GM21390 (cell line): ENCODE measurements around the gene LRMDA.

Source experiments
- ATAC-seq: cut with Tn5 transposase; IDR thresholded peaks from one replicate; pipeline ENCODE4 v1.9.1; 2021; ENCODE audit not compliant: unreplicated experiment

Gene LRMDA

DNA sequence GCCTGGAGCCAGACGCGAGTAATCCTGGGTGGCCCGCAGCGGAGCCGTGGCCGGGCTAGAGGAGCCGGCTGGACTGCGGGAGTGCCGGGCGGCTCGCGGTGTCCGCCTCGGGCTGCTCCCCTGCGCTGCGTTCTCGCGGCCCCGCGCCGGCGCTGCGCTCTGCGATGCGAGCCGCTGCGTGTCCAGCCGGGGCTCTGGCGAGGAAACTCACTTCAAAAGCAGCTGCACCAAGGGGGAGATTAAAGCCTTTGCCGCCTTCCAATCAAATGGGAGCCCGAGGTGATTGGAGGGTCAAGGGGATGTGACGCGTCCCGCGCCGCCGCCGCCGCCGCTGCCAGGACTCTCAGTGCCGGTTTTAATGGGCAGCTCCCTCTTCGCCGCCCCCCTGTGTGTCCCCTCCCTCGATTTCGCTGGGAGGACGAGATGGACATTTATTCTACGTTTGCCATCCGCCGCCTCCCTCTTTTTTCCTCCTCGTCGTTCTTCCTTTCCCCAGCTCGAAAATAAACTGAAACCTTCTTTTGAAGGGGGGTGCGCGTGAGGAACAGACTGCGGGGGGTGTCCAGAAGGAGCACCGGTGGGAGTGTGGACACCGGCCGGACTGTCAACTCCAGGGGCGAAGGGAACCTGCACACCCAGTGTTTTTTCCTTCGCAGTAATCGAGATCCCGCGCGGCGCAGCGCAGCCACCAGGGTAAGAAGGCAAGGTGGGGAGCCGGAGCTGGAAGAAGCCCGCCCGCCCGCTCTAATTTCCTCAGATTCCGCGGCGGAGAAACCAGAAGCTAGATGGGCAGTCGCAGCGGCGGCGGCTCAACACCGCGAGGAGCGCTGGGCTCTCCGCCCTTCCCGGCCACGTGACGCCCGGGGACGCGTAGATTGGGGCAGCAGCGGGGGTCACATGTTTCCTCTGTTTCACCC is 29.6 kb upstream of the LRMDA start, which contains the start of gene ZNF503:
Gene ZNF503 (minus strand): TSS at position 196 of the 917 bp plus-strand sequence. CDS start 345 bp downstream, outside the sequence.
- ATAC-seq: peak; percentile 50

- no peak for ATAC-seq
Observed at GRCh38 chr10:75402486-75403143, 28.8 kb upstream of the LRMDA start.

DNA sequence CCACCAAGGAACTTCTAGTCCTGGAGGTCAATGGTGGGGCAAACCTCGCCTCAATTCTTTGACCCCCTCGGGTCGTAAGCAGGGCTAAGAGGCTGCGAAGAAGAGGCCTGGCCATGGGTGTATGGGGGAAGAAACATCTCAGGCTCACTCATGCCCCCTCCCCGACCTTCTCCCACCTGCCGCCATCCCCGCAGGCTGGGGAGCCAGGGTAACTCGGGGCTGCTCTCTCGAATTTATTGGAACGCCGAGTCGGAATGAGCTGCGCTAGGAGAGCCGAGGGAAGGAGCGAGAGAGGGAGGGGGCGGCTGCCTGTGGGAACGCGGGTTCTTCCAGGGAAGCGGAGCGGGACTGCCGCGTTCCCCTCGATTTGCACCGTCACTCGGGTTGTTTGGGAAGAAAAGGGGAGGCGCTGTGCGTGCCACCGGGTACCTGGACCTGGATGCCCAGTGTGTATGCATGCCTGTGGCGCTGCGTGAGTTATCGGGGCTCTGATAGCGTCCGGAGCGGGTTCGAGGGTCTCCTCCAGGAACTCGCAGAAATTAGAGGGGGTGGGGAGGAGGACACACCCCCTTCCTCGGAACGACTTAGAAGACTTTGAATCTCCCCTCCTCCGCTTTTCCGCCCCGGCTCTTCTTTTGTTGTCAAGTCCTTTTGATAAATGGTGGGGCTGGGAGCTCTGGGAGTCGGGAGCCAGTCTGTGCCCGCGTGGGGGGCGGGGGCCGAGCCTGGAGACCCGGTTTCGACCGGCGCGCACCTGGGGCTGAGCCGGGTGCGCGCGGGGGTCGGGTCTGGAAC is 28.1 kb upstream of the LRMDA start:
- no peak for ATAC-seq

- no peak for ATAC-seq
Observed at GRCh38 chr10:75403939-75404814, 27.2 kb upstream of the LRMDA start.

DNA sequence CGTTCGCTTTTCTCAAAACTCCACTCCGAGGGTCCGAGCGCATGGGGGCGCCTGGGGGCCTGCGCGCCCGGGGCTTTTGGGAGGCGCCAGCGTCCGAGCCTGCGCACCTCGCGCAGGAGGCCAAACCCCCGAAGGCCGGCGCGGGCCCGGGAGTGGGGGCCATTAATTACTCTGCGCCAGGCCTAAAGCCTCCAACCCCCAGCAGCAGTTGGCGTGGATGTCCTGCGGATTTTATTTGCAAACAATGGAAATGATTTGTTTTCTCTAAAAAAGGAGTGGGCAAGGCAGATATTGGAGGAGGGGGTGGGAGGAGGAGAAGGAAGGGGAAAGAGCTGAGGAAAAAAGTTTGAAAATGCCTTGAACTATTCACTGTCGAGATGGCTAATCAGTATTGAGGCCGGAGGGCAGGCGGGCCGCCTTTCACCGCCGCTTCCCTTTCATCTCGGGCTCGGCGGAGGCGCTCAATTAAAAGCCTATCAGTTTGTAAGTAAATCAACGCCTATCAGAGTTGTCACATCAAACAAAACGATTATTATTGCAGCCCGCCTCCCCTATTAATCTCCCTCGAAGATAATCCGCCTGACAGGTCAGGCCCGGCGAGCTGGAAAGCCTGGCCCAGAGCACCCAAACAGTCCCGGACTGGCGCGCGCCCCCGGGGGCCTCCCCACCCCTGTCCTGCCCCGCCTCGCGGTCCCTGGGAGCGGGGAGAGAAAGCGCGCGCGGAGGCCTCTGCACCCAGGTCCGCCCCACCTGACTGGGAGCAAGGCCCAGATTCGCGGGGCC is 26.4 kb upstream of the LRMDA start:
- no peak for ATAC-seq

DNA sequence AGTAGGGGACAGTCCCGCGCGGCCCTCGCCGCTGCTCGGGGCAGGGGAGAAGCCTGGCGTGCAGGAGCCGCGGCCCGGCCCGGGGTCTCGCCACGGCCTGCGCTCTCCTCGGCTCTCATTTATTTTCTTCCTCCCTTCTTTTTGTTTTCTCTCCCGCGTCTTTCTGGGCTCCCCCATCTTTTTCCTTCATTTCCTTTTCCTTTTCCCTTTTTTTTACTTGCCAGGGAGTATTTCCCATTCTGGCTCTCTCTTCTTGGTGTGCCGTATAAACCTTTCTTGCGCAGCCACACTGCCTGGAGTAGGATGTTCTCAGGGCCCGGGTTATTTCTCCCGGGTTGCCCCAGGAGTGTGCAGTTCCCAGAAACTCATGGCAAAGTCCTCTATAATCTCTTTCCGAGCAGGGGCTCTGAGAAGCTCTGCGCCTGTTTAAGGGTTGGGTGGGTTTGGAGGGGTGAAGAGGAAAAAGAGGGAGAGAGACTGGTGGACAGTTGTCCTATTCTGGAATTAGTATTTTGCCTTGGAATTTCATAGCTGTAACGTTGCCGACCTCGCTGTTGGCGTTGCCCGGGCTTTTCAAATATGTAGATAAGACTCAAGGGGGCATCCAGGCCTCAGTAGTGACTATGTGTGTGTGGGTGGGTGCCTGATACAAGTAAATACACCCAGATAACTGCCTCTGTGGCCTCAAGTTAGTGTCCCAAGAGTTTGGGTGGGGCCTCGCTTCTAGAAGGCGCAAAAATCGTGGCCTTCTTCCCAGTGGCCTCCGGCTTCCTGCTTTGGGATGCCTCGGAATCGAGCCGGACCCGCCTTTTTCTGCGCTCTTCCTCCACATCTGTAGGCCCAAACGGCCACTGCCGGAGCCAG is 25.6 kb upstream of the LRMDA start:
- ATAC-seq: no peak

DNA sequence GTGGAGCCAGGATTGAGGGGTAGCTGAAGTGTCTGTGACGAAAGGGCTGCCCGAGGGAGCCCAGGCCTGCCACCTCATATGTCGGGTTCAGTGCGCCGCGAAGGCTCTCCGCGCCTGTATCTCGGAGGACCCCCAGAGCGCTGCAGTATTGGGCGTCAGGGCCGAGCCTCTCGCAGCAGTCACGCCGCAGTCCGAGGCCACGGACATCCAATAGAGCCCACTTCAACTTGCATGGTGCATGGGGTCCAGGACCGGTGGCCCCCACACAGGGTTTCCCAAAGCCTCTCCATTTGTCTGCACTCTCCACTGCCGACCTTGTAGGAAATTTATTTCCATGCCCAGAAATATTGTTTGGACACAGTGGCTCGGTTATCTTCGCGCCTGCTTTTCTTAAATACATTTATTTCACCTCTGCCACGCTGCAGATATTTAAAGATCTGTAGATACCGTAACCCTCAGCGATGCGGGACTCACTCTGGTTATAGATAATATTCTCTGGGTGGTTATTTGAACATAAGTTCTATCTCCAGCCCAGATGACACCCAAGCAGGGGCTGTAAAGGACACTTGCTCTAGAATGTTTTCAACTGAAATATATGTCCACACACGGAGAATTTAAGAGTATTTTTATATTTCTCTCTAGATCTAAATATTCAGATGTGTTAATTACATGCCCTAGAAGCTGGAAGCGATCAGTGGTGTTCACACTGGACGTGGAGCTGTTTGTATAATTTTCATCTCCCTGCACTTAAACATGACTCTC is 24.8 kb upstream of the LRMDA start:
- ATAC-seq: no peak

DNA sequence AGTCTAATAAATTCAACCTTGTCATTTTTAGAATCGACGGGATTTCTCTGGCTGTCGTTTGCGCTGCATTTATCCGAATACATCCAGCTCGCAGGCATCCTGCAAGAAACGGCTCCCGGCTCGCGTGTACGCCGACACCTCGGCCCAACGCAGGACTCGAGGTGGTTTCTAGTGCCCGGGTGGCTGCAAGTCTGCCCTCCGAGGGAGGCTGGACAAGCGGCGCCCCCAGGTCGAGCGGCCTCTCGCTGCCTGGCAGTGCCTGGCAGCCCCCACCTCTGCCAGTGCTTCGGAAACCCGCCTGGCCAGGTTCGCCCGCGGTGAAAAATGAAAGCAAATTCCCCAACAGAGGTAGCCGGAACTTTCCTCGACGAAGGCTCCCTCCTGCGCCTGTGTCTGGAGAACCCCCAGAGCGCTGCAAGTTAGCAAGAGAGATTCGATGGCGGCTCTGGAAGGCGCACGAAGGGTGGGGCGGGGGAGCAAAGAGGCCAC is 24.2 kb upstream of the LRMDA start:
- ATAC-seq: no peak

DNA sequence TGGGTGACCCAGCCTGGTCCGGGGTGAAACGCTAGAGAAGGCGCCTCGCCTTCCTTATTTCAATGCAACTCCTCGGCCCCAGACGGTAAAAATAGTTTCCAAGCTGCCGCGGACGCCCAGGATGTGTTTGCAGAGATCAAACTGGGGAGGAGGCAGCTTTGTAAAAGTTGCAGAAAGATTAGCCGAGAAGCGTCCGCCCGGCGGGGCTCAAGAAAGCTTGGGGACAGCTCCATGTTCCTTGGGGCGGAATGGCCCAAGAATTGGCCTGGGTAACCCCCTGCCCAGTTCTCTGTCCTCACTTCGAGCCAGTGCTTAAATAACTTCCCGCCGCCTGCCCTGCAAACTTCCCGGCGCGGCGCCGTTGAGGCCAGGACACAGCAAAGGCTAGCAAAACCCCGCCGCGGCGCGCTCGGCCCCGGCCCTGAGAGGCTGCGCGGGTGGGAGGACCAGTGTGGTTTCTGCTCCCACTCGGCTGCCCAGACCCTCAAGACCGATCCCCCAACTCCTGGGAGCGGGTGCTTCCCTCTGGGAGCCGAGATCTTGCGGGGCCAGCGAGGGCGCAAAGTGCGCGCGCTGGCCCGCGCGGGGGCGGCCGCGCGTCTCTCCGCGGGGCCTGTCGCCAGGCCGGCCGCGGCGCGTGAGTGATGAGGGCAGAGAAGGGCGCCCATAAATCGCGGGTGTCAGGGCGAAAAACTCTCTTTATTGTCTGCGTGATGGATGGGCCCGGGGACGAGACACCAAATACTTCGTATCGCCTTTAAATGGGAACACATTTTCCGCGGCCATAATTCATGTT is 23.5 kb upstream of the LRMDA start:
- ATAC-seq: no peak

- no peak for ATAC-seq
Observed at GRCh38 chr10:75408509-75408875, 22.9 kb upstream of the LRMDA start.

DNA sequence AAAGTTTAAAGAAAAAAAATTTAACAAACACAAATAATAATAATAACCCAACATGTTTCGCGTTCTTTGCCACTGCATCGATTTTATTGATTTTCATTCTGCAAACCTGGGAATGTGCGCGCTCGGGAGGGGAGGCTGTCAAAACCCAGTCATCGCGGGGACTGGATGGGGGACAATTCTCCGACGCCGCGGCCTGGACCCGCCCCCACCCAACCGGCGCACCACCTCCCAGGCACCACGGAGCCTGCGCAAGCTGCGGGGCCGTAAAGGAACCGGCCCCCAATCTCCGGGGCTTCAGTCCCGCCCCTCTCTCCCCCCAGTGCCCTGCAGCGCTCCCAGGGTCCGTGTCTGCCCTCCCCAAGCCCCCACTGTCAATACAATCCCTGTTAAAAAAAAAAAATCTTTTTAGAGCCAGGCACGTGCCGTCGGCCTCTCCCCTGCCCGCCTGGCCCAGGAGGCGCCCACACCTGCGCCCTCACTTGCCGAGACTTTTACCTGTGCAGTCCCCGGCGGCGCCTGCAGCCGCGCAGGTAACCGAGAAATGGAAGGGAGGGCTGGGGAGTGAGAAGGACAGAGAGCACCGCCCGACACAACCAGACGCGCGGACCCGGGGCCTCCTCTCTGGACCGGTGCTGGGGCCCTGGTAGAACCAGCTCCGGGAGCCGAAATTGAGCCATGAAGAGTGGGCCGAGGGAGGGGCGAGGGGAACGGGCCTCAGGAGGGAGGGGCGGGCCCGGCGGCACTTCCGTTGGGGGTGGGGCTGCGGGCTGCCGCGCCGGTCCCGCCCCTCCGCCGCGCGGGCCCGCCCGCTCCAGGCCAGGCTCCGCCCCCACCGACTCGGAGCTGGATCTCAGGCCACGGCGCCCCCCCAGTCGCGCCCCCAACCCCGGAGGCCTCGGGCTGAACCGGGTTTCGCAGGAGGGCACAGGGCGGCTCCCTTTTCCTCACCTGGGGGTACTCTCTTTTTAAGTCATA is 22.2 kb upstream of the LRMDA start:
- ATAC-seq: no peak

DNA sequence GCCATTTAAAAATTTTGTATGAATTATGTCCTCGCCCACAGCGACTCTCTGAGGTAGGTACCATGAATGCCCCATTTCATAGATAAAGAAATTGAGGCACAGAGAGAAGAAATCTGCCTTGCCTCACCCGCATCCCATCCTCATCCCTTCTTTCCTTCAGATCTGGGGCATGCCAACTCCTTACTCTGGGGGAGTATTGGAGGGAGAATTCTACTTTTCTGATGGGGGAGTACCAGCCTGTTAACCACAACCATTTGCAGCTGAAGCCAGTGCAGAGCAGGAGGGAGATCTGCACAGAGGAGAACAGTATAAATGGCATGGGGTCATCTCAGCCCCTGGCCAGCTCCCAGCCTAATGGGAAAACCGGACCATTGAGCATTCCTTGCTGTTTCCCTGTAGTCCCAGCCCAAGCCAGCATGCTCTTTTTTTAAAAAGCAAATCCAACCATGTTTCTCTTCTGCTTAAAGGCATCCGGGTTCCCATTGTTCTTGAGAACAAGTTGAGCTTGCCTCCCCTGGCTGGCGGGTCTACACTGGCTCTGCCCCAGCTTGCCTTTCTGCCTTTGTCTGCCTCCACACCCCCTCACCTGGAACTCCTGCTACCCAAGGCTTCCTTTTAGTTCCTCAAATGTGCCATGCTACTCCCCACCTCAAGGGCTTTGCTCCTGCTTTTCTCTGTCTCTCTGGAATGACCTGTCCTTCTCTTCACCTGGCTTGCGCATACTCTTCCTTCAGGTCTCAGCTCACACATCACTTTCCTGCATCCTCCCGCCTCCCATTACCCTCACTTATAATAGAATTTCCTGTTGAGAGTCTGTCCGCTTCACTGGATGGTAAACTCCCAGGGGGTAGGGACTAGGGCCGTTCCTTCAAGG is 21.1 kb upstream of the LRMDA start:
- ATAC-seq: no peak

DNA sequence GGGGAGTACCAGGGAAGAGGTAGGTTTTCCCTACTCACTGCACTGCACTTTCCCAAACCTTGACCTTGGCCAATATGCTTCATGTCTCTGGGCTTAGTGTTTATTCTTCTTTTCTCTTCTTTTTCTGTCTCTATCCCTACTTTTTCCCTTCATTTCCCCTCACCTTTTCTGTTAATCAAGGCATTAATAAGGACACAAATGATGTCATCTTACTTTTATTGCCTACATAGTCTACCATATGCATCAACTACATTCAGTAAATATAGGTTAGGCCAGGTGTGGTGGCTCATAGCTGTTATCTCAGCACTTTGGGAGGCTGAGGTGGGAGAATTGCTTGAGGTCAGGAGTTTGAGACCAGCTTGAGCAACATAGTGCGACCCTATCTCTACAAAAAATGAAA is 16.9 kb upstream of the LRMDA start:
- ATAC-seq: no peak

DNA sequence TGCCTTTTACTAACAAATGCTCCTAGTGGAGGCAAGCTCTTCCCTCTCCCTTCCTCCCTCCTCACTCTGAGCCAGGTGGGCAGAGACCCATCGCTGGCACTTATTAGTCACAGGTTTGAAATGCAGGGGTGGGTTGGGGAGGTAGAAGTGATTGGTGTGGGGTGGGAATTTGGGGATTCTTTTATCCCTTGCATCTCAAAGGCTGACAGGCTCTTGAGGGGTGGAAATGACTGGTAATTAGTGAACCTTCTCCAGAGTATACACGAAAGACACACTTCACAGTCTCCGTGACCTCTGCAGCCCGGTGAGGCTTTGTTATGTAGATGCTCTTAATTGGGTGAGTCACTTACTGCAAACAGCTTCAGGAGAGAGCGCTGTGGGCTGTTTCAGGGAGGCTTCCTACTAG is 13.9 kb upstream of the LRMDA start:
- ATAC-seq: no peak

- no peak for ATAC-seq
Observed at GRCh38 chr10:75418293-75418692, 13.1 kb upstream of the LRMDA start.
